HG03103 (cell line): ENCODE results near the gene GGTA1.

Experiments
- ATAC-seq: cut with Tn5 transposase; IDR thresholded peaks from one replicate; pipeline ENCODE4 v1.9.1; 2021; ENCODE audit warnings: low read depth; ENCODE audit not compliant: unreplicated experiment

GGTA1 gene

DNA sequence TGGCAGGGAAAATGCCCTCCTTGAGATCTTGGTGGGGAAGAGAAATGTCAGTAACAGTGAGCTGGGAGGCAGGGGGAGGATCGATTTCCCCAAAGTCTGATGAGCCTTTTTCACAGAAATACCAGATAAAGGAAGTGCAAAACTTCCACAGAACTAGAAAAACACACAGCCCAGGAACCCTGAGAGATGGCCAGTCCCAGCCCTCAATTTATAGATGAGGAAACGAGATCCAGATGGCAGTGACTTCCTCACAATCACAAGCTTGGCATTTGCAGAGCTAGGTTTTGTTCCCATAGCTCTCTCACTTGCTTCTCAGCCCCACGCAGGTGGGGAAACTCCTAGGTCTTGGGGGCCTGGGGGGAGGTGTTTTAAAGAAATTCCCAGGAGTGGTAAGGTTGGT, 3.8 kb upstream of the GGTA1 start:
- no peak for ATAC-seq

DNA sequence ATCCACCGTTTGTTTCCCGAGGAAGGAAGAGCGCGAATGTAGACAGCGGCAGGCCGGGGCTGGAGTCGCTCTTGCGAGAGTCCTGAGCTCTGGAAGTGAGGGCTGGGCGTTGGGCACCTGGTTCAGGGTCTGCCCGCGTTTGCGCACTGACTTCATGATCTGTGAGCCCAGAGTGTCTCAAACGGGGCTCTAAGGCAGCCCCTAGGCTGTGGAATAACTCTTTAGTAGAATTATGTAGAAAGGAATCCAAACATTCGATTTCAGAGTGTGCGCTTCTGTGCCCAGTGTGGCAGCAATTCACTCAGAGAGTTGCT, 478 bp upstream of the GGTA1 start:
- ATAC-seq = no peak

DNA sequence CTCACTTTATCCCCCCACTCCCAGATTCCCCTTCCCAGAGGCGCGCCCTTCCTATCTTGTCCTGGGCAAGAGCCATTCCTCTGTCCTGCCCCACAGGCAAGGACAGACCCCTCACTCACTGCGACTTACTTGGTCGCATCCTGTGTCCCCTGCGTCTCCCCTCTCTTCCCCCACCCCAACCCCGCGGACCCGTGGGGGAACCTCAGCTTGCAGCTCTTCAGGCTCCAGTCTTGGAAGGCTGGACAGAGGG, 542 bp downstream of the GGTA1 start:
- ATAC-seq = no peak

DNA sequence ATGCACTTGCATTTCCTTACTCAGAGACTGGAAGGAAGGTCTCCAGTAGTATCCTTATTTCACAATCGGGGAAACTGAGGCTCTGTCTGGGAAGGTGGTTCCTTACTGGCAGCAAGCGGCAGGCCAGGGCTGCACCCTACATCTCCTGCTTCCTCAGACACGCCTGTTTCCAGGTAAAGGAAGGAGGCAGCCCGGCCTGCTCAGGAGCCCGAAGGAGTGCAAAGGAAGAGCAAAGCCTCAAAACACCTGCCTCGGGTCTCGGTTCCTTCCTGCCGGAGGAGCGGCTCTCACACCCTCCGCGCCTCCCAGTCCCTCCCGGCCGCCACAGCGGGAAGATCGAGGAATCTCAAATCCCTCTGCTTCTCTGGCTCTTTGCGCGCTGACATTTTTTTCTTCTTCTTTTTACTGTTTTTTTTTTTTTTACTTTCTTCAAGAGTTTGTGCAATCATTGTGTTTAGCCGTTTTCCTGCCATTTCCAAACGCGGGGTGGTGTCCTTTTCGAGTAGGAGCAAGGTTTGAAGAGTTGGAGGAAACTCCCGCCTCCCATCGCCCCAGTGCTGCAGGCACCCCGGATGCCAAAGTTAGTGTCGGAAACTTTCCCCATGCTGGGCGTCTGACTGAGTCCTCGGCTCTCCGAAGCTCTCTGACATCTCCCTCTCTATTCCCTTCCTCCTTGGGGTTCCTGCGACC, 1.0 kb downstream of the GGTA1 start:
- ATAC-seq = peak; percentile 14

DNA sequence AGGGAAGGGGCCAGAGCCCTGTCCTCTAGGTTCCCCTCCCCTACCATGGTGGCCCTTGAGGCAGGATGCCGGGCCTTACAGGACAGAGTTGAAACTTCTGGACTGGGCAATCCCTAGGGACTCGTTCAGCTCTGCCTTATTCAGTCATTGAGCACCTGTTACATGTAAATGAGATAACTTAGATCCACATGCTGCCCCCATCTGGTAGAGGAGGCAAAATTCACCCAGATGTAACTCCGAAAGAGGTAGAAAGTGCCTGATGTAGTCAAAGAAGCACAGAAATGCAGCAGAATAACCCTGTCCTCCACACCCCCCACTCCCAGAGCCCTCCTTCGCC, 1.5 kb downstream of the GGTA1 start:
- ATAC-seq = peak; percentile 72

DNA sequence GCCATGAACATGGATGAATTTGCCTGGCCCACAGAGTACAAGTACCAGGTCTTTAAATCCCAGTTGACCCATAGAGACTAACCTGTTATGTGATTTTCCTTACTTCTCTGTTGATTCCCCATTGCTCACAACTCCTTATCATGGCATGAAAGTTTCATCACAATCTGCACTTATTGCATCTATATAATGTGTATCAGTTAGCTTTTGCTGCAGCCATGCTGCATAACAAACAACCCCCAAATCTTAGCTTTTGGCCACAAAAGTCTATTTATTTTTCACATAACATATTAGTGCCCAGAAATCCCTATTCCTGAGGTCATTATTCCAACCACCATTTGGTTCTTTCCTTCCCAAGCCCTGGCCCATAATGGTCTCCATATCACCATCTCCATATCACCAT, 3.7 kb downstream of the GGTA1 start:
- ATAC-seq = no peak

DNA sequence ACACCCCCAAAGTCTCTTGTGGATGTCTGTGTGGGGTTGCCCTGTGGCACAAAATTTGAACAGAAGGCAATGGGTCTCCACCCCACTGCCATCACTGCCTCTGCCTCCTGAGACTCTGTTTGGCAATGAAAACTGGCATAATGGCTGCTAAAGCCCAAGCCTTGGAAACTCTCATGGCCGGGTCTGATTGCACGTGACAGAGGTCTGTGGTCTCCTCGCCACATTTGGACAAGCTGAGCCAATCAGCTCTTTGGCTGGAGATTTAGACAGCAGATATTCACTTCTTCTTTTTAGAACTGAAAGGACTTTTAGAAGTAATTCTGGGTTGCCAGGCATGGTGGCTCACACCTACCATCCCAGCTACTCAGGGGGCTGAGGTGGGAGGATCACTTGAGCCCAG, 5.5 kb downstream of the GGTA1 start:
- no peak for ATAC-seq

DNA sequence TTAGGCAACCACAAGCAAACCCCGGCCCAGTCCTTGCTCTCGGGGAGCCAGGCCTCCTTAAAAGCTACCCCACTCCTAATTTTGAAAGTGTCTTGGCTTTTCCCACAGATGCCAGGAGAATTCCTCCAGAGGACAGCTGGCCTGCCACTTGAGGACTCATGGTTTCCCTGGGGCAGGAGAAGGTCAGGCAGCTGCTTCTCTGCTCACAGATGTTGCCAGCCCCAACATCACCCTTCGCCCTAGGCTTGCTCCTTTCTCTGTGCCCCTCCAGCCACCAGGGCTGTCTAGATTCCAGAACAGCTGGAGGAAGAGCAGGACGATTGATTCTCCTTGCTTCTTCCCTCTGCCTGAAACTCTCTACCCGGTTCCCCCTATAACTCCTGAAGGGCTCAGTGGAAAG, 8.5 kb downstream of the GGTA1 start:
- no peak for ATAC-seq

DNA sequence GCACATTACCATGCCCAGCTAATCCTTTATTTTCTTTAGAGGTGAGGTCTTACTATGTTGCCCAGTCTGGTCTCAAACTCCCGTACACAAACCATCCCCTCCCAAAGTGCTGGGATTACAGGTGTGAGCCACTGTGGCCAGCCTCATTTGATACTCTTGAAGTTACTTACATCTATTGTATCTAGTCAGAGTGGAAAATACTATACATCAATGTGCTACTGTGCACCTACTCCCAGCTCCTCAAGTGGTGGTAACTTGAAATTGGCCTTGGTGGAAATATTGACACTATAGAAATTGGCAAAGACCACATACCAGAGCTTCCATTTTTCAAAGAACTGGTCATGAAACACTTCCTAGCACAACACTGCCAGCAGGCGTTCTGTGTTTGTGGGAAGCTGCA, 10.3 kb downstream of the GGTA1 start:
- no peak for ATAC-seq

DNA sequence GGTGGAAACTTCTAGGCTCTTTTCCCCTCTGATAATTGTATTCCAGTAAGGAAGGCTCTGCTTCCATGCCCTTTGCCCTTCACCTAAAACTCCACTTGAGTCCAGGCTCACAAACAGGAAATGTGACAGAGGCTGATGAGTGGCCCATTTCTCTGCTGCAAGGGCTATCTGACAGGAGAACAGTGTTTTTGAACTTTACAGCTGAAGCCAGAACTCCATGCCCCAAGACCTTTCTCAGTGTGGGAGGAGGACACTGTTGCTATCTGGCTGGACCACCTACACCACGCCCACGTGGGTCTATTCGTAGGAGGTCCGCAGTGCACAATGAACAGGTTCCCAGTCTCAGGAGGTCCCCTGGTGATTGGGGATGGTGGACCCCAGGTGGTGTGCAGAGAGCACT, 13.6 kb downstream of the GGTA1 start:
- no peak for ATAC-seq

DNA sequence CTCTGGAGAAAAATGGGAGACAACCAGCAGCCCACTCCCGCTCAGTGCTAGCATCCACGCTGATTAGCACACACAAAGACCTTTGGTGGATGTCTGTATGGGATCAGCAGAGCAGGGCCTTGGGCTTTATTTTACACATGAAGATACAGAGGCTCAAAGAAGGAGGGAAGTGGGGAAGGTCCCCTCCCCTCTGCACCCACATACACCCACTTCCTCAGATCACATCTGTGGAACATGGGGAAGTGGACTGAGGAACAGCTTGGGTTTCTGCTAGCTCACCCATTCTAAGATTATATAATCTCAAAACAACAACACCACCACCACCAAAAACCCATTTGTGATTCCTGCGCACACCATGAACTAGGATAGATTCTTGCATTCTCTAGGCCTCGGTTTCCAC, 14.0 kb downstream of the GGTA1 start:
- ATAC-seq = no peak

DNA sequence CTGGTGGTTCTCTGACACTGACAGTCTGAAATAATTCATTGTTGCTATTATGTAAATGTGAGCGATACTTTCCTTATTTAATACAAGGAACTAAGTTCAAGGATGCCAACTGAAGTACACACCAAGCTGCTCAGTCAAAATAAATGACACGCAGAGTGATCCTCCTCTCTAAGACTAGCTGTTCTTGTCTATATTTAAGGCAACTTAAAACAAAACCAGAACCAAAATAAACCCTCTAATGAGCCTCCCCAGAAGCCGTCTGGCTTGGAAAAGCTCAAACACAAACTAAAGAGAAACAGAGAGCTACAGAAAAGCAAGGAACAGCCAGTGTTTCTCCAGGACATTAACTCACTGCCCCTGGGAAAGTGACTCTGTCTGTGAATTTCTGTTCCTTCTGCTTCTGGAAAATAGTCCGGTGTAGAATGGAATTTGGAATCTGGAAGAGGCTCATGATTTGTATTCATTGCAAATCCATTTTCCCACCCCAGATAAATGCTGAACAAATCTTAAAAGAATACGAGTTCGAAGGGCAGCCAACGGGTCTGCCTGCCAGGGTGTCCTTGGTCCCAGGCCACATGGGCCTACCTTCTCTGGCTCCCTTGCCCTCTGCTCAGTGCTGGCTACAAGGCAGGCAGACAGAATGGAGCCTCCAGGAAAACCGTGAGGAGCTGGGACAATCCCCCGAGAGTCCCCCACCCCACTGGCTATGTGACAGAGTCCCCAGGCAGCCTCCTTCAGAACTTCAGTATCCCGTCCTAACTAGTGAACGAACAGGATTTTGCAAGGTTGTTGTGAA, 14.8 kb downstream of the GGTA1 start:
- no peak for ATAC-seq

DNA sequence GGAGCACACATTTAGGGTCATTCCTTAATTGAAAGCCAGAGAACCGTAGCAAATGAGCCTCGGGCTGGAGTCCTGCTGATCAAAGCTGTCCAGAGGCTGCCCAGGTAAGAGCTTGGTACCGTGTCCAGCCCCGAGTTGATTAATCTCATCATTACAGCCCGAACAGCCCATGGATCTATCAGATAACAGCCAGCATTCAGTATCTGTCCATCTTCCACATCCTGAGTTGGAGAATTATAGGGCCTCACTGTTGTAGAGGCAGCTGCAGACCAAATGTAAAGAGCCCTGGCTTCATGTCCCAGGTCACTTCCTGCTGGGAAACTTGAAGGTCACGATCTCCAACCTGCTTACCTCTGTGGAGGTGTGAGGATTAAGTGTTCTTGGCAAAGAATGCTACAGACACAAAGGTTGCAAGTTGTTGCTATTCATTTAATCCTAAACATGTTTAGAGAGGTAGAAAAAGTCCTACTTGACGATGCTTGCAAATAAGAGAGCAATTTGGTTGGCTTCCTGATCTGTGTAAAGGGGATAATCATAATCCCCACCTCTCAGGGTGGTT, 16.1 kb downstream of the GGTA1 start:
- no peak for ATAC-seq

DNA sequence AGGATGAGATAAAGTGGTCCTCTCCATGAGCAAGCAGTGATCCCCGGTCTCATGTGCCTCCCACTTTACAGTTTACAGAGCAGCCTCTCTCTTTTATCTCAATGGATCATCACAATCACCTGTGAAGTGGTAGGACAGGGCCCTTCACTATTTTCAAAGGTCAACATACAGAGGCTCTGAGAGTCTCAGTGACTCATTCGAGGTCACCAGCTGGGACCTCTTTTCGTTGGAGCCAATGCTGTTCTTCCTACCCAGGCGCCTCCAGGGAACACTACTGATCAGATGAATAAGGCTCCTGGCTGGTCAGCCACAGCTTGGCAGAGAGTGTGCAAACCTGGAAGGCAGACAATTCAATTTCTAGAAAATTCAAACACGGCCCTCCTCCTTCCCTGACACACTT, 16.6 kb downstream of the GGTA1 start:
- ATAC-seq = no peak

DNA sequence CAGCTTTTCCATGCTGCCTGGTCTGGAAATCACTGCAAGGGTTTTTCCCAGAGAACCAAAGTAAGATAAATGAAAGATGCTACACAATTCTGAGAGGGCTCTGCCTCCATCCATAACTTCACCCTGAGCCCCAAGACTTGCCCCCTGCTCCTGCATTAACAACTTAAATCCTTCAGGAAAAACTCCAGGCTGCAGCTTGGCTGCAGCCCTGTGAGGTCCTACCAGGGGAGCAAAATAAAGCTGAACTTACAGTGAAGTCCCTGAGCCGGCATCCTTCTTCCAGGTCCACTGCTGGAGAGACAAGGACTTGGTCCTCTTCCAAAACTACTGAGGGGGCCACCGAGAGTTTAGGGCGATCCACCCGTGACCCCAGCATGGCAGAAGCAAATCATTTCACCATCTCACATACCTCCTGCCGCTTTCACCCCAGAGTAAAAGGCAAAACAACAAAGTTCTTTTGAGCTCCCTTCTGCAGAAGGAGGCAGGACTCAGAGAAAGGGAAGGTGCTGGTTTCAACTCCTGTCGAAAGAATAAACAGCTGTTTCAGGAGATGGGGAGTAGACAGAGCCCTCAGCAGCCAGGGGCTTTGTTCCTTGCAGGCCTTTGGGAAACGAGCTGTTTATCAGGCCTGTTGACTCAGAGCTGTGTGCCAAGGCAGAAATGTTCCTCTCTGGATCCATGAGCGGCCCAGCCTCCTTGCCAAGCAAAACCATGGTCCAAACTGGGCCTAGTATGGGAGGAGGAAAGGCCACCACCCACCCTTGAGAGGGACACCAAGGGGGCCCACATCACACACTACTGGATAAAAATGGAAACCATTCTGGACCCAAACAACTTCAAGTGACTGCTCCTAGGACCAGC, 20.6 kb downstream of the GGTA1 start:
- no peak for ATAC-seq

DNA sequence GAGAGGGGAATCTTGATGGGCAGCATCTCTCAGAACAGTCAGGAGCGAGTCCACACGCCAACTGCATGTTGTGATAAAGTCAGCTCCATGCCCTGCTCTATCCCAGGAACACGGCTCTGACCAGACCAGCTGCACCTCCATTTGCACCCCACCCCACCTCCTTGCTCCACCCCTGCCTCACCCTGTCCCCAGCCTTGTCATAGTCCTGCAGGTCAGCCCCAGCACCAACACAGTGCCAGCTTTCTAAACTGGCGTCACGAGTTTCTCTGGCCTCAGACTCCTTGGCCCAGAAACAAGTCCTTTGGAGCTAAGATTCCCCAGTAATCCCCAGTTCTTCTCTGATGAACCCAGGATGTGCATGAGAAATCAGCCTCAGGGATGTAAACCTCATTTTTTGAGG, 23.5 kb downstream of the GGTA1 start:
- no peak for ATAC-seq

DNA sequence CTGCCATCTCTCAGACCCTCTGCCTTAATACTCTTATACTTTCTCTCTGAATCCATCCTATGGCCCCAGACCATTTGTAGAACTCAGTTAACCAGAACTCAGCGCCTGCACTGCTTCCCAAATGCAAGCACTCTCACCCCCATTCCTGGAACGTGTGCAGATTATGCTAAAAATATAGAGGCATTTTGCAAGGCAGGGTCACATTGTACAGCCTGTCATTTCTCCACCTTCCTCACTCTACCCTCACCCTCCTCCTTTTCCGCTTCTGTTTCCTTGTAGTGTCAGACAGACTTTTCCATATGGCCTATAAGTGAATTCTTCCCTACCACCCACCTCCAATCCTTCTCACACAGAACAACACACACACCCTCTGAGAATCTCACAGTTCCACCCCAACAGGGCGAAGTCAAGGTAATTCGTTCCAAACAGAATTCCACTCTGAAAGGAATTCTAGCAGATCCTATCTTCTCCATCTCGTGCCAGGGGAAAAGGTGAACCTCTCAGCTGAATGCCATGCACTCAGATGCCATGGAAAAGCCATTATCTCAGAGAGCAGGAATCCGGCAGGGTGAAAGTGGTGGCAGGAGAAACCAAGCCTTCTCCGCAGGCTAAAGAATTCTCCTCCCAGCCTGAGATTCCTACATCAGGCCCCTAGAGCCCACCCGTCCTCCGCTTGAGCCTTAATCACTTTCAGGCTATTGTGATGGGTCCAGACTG, 25.3 kb downstream of the GGTA1 start:
- no peak for ATAC-seq

DNA sequence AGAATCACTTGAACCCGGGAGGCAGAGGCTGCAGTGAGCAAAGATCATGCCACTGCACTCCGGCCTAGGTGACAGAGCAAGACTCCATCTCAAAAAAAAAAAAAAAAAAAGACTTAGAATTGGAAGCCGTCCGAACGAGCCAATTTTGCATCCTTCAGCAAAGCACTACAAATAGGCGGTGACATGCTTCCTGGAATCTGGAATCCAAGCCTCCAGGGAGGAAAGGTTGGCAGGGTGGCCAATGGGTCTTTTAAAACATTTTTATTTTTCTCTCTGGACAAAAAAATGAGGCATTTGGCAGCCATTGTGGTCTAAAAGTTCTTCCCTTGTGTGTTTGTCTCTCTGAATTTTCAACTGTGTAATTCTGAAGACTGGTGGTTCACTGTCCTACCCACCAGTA, 26.4 kb downstream of the GGTA1 start:
- ATAC-seq = no peak

DNA sequence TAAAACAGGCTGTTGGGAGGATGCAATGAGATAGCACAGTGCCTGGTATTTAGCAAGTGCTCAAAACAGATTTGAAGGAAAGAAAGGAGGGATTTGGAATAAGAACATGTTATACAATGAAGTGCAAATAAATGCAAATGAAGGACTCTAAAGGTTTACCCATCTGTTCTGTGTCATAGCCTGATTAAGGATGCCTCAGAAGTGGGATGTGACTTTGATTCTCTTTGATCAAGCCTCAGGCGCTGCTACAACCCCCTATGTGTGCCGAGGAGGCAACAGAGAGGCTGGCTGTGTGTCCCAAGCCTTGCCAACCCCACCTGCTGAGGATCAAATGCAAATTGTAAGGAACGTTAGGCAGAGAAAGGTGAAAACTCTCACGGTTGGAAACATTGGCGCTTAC, 27.2 kb downstream of the GGTA1 start:
- no peak for ATAC-seq

DNA sequence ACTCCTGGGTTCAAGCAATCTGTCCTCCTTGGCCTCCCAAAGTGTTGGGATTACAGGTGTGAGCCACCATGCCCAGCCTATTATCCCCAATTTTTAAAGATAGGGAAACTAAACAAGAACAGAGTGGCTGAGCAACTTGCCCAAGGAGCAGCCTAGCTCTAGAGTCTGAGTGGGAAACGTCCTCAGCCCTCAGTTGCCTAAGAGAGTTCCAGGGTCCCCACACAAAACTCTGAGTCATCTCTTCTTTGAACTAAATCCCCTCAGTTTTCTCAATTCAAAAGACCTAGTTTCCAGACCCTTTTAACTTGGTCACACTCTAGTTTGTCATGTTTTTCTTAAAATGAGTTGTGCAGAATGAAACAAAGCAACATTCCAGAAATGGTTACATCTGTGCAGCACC, 33.5 kb downstream of the GGTA1 start:
- ATAC-seq = no peak

DNA sequence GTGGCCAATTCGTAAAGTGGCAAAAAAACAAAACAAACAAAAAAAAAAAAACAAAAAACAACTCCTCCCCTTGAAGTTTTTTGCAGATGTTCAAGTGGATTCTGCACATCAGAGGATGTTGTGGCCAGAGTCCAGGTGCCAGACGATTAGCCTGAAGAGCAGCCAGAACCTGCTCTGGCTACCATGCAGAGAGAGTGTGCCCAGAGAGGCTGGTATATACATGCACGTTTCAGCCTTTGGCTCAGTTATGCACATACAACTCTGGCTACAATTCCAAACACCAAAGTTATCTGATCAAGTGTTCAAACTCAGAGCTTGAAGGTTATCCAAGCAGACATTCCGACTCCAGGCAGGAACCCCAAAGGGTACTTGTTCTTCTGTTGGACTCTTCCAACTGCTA, 34.7 kb downstream of the GGTA1 start:
- ATAC-seq = no peak
